22Rv1 (cell line): ENCODE measurements around the gene UMPS.
A peak's percentile ranks its signal among the peaks of the same experiment; 100 is the strongest.

ENCODE experiments used
- H3K27ac ChIP-seq: fragments of 450-650 bp; 2 replicates; pipeline ENCODE4 v1.5.1; 2017
- CTCF ChIP-seq: fragments of 450-650 bp; IDR thresholded peaks from 2 replicates; pipeline ENCODE4 v1.5.1; 2017; ENCODE audit warnings: mild to moderate bottlenecking
- ZFX ChIP-seq: fragments of 450-650 bp; IDR thresholded peaks from 2 replicates; pipeline ENCODE4 v1.6.1; 2017; ENCODE audit warnings: antibody characterized with exemption, borderline replicate concordance

The UMPS gene

DNA sequence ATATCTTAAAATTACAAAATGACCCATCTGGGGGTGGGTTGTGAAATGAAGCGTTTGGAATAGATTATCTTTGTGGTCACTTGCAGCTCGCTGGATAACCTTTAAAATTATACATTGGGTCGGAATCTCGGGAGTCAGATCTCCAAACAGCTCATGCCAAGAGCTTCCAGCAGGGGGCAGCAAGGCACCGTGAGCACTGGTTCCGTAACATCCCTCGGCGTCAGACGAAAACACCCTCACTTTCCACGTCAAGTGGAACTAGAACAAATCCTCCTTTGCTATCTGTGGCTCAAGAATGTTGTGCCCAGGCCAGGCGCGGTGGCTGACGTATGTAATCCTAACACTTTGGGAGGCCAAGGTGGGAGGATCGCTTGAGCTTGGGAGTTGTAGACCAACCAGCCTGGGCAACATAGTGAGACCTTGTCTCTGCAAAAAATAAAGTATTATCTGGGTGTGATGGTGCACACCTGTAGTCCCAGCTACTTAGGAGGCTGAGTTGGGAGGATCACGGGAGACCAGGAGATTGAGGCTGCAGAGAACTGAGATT is 31.1 kb downstream of the UMPS start:
- TF ChIP-seq ZFX (no peak), CTCF (peak; percentile 95)
- peak overlapping the region; percentile 61 for H3K27ac ChIP-seq

GRCh38 chr3:124761935-124762660 is 31.8 kb downstream of the UMPS start:
- H3K27ac ChIP-seq, result peak overlapping the region; percentile 61
- no peak for TF ChIP-seq CTCF
- TF ChIP-seq ZFX, result no peak

DNA sequence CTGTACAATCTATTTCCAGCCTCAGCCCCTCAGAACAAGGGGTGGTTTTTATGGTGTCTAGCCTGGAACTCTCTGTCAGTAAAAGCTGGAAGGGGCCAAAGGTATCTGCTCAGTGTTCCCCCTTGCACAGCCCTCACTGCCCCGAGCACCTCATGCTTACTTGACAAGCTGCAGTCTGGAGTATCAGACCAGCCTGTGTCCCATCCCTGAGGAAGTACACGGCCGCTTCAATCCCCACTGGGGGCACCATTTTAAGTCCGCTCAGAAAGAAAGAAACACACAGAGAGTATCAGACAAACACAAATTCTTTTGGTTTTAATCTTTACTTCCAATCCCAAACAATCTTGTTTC is 32.4 kb downstream of the UMPS start:
- TF ChIP-seq CTCF (no peak), ZFX (no peak)
- H3K27ac ChIP-seq, result peak overlapping the region; percentile 61

DNA sequence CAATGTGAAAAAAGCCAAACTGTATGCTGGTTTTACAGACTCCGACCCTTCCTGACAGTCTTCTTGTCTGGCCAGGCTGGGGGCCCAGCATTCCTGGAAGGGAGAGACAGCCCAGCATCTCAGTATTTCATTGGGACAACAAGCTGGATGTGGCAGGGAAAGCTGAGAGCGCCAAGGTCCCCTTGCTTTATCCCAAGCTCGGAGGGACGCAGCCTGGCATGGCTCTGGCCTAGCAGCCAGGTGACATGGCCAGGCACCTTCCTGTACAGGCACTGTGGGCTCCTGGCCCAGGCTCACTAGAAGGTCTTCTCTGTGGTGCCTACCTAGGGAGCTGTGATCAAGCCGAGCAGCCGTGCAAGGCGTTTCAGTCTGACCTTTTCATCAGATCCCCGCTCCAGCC is 33.0 kb downstream of the UMPS start:
- peak overlapping the region; percentile 61 for H3K27ac ChIP-seq
- TF ChIP-seq CTCF, result no peak
- no peak for TF ChIP-seq ZFX

DNA sequence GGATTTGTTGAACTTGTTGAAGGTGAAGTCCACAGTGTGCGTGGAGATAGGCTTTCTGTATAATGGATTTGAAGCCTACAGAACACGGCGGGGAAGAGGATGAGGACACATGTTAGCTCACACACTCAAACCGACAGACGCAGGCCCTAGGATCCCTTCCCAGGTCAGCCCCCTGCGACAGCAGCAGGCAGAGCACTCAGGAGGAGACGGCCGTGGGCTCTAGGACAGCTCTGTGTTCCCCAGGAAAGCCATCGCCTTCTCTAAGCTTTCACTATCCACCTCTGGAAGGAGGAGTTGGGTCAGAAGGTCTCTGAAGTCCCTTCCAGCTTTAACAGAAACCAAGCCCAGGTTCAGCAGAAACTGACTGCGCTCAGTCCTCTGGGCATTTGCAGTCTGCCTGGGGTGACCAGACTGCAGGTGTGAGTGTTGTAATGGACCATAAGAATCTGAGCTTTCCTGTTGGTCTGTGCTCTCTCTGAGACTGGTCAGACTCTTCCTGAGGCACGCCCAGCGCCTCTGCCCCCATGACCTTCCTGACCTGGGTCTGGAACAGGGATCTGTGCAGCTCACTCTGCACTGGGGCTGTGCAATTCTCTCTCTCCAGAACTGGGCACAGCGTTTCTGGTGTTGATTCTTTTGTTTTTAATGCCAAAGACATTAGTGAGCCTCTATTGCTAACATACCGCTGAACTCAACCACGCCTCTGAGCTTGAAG is 33.5 kb downstream of the UMPS start:
- TF ChIP-seq CTCF (no peak), ZFX (no peak)
- peak overlapping the region; percentile 61; the same call in 1 of the 2 replicates for H3K27ac ChIP-seq

GRCh38 chr3:124764746-124765145 is 34.5 kb downstream of the UMPS start:
- H3K27ac ChIP-seq, result no peak overlapping the region
- no peak for TF ChIP-seq CTCF
- no peak for TF ChIP-seq ZFX
